Skeletal muscle tissue (tissue), 4 donors: Measurements from ENCODE around the gene SEC14L2. TPM values are rescaled to one million over a fixed set of nuclear protein-coding genes. Genes with fewer than 3 reads are reported as not detected.
"Not testable (repeated sequence)": the region's sequence is repeated elsewhere in the genome, so short reads cannot be mapped to it uniquely, and the experiment has no call there.

Experiments used
- H3K27ac ChIP-seq: one replicate; pipeline ENCODE4 v1.7.0; 2013; ENCODE audit warnings: mild to moderate bottlenecking, low read depth, low read length, inconsistent platforms
- H3K27me3 ChIP-seq, 3 donors: one replicate each; pipeline ENCODE4 v1.7.0; 2013; ENCODE audit warnings: low read length in 3 of 3; ENCODE audit not compliant: control insufficient read depth in 3 of 3, insufficient read depth in 3 of 3
- H3K36me3 ChIP-seq, 3 donors: one replicate each; pipeline ENCODE4 v1.7.0; 2013; ENCODE audit warnings: low read length in 3 of 3; ENCODE audit not compliant: control insufficient read depth in 3 of 3, insufficient read depth in 3 of 3
- H3K4me1 ChIP-seq, 3 donors: one replicate each; pipeline ENCODE4 v1.7.0; 2013; ENCODE audit warnings: low read length in 3 of 3, mild to moderate bottlenecking in 3 of 3; ENCODE audit not compliant: control insufficient read depth in 3 of 3, insufficient read depth in 3 of 3
- H3K4me3 ChIP-seq, 3 donors: one replicate each; pipeline ENCODE4 v1.7.0; 2013; ENCODE audit warnings: low read length in 3 of 3
- H3K9ac ChIP-seq, 3 donors: one replicate each; pipeline ENCODE4 v1.7.0; 2013; ENCODE audit warnings: low read length in 3 of 3, mild to moderate bottlenecking in 3 of 3, moderate library complexity in 2 of 3, low read depth in 1 of 3
- H3K9me3 ChIP-seq, 3 donors: one replicate each; pipeline ENCODE4 v1.7.0; 2013; ENCODE audit warnings: low read length in 3 of 3; ENCODE audit not compliant: control insufficient read depth in 3 of 3
- total RNA-seq: library from RNA; depleted of rRNA; stranded (reverse); fragments of >200 nt; gene quantifications from one replicate; pipeline ENCODE4 v1.2.3, GENCODE V29; 2014
- donor health status: Osteomylitis.

Gene SEC14L2
- total RNA-seq, 1 donor from 2014 or later, result 2.1 TPM

DNA sequence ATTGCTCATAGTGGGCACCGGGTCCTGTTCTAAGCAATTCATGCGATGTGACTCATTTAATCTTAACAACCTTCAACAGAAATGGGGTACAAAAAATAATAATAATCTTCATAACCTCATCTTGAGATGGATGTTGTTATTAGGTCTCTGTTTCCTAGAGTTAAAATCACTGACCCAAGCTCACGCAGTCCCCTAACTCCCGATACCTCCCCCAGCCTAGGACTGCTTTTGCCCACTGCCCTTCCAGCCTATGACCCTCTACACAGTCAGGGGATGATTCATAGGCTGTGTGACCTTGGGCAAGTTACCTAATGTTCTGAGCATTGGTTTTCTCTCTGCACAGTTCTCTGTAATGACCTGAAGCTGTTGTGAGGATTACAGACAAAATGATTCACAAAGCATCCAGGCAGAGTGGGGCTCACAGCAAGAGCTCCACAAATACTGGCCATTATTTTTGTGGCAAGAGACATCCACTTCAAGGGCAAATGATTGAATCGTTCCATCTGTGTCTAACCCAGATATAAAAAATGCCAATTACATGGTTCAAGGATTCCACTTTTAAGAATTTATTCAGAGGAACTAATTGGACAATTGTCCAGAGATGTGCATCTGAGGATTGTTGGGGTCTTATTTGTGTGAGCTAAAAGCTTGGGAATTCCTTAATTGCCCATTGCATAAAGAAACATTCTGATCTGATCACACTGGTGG, 48.8 kb downstream of the SEC14L2 start:
- Histone ChIP-seq H3K4me3 (no peak overlapping the region), H3K4me1 (no peaks in the 10 kb centered on the region), H3K9me3 (no peaks in the 10 kb centered on the region), H3K27me3 (peaks cover 8 to 12% (median 9%) of the 10 kb centered on the region in 3 donors), H3K27ac (no peak overlapping the region), H3K36me3 (no peaks in the 10 kb centered on the region), H3K9ac (no peak overlapping the region)

DNA sequence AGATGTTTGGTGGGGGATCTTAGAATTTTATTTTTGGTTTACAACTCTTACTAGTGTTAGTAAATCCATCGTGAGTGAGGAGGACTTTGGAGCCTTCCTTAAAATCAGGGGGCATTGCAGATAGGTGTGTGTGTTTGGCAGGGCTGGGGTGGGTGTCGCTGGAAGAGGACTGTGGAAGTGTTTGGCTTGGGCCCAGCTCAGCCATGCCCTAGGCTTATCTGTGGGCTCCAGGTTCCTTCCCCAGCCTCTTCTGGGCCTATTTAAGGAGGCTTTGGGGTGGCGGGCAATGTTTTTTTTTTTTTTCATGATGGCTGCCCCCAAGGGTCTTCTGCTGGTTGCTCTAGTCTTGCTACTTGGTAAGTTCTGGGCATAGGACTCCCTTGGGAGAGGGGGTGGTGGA, 50.8 kb downstream of the SEC14L2 start:
- Histone ChIP-seq H3K27ac (no peak overlapping the region), H3K27me3 (peaks cover 9 to 17% (median 15%) of the 10 kb centered on the region in 3 donors), H3K4me1 (no peaks in the 10 kb centered on the region), H3K9ac (no peak overlapping the region), H3K4me3 (no peak overlapping the region), H3K36me3 (no peaks in the 10 kb centered on the region), H3K9me3 (no peaks in the 10 kb centered on the region)

DNA sequence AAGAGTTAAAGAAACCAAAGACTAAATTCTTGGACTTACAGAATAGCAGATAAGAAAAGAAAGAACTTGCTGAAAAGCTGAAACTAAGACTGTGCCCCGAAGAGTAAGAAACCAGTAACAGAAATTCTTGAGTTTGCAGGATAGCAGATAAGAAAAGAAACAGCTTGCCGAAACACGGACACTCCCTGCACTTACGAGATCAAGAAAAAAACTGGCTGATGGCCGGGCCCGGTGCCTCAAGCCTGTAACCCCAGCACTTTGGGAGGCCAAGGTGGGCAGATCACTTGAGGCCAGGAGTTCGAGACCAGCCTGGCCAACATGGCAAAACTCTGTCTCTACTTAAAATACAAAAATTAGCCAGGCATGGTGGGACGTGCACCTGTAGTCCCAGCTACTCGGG, 54.7 kb downstream of the SEC14L2 start:
- not testable (repeated sequence) for H3K4me1 ChIP-seq, H3K27ac ChIP-seq, H3K36me3 ChIP-seq, H3K9ac ChIP-seq, H3K4me3 ChIP-seq, H3K9me3 ChIP-seq
- H3K27me3 ChIP-seq, result peaks cover 5 to 15% (median 11%) of the 10 kb centered on the region in 3 donors

DNA sequence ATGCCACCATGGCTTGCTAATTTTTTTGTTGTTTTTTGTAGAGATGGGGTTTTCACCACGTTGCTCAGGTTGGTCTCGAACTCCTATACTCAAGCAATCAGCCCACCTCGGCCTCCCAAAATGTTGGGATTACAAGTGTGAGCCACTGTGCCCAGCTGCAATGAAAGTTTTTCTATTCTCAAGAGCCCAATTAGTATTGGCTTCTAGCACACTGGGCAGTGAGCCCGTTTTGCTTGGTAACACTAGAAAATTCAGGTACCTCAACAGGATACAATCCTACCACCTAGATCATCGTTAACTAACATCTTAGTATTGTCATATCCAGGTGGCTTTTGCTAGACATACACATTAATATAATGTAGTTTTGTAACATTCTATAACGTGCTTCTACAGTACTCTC, 56.0 kb downstream of the SEC14L2 start:
- no peak overlapping the region for H3K4me3 ChIP-seq
- no peaks in the 10 kb centered on the region for H3K9me3 ChIP-seq
- no peaks in the 10 kb centered on the region for H3K36me3 ChIP-seq
- H3K27me3 ChIP-seq, result peaks cover 4 to 15% (median 11%) of the 10 kb centered on the region in 3 donors
- H3K4me1 ChIP-seq, result no peaks in the 10 kb centered on the region
- no peak overlapping the region for H3K9ac ChIP-seq
- H3K27ac ChIP-seq, result no peak overlapping the region

DNA sequence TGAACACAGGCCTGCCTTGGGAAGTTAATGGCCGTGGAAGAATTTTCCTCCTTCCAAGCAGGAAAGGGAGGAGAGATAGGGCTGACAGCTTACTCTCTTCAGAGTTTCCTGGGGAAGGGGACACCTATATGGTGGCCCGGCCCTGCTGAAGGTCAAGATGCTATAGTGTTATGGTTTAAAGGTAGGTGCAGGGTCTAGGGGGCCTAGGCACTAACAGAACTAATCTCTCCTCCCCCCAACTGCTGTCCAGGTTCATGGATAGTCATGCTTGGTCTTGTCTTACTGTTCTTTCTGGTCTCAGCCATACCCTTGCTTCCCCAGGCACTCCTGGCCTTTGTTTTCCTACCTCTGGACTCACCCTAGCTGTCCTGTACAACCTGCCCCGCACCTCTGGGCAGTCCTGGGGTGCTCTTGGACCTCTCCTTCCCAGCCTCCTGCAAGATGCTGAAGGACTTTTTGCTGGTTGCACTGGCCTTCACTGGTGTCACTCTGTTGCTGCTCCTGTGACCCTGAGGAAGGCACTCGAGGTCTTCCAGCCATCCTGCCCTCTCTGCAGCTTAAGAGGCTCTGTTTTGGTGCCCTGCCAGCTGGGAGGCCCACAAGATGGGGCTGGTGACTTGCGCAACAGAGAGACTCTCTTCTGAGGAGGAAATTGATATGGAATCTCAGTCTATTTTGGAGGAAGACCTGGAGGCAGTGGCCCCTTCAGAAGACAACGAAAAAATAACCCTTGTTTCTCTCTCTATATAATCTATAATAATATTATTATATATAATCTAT, 57.1 kb downstream of the SEC14L2 start:
- Histone ChIP-seq H3K27me3 (peaks cover 9 to 19% (median 15%) of the 10 kb centered on the region in 3 donors), H3K4me3 (no peak overlapping the region), H3K9ac (no peak overlapping the region), H3K36me3 (no peaks in the 10 kb centered on the region), H3K4me1 (no peaks in the 10 kb centered on the region), H3K9me3 (no peaks in the 10 kb centered on the region), H3K27ac (no peak overlapping the region)

DNA sequence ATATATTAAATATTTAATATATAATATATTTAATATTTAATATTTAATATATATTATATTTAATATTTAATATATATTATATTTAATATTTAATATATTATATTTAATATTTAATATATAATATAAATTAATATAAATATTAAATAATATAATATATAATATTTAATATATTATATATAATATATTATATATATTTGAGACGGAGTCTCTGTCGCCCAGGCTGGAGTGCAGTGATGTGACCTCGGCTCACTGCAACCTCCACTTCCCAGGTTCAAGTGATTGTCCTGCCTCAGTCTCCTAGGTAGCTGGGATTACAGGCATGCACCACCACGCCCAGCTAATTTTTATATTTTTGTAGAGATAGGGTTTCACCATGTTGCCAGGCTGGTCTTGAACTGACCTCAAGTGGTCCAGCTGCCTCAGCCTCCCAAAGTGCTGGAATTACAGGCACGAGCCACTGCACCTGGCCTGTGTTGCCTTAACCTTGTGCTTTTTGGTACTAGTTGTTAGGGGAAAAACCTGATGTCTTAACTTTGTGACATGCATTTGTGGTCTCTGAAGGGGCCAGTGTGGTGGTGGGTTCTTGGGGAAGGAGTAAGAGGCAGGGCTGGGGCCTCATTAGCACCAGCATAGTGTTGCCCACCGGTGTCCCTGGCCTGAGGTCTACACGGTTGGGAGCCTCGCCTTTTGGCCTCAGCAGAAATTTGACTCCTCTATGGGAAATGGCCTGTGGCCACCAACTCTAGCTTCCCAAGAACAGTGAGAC, 58.4 kb downstream of the SEC14L2 start:
- Histone ChIP-seq H3K9ac (no peak overlapping the region), H3K36me3 (no peaks in the 10 kb centered on the region), H3K9me3 (no peaks in the 10 kb centered on the region), H3K4me1 (no peaks in the 10 kb centered on the region), H3K27me3 (peaks cover 9 to 22% (median 20%) of the 10 kb centered on the region in 3 donors), H3K4me3 (no peak overlapping the region), H3K27ac (no peak overlapping the region)

DNA sequence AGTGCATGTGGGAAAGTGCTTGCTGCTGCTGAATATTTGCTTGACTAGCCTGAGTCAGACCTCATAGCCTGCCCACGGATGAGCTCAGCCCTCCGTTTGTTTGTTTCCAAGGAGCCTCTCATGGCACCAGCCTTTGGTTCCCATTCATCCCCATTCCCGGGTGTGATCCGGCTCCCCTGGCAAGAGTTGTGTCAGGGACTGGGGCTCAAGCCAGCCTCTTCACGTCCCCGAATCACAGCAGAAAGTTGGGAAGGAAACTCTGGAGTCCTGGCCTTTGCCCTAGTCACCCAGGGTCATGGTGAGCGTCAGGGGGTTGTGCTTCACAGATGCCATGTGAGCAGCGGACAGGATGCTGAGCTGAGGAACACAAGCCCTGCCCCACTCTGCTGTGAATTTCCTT, 61.2 kb downstream of the SEC14L2 start:
- Histone ChIP-seq H3K27me3 (peaks cover 5 to 22% (median 17%) of the 10 kb centered on the region in 3 donors), H3K36me3 (no peaks in the 10 kb centered on the region), H3K9me3 (no peaks in the 10 kb centered on the region), H3K9ac (no peak overlapping the region), H3K4me3 (no peak overlapping the region), H3K27ac (no peak overlapping the region), H3K4me1 (no peaks in the 10 kb centered on the region)

DNA sequence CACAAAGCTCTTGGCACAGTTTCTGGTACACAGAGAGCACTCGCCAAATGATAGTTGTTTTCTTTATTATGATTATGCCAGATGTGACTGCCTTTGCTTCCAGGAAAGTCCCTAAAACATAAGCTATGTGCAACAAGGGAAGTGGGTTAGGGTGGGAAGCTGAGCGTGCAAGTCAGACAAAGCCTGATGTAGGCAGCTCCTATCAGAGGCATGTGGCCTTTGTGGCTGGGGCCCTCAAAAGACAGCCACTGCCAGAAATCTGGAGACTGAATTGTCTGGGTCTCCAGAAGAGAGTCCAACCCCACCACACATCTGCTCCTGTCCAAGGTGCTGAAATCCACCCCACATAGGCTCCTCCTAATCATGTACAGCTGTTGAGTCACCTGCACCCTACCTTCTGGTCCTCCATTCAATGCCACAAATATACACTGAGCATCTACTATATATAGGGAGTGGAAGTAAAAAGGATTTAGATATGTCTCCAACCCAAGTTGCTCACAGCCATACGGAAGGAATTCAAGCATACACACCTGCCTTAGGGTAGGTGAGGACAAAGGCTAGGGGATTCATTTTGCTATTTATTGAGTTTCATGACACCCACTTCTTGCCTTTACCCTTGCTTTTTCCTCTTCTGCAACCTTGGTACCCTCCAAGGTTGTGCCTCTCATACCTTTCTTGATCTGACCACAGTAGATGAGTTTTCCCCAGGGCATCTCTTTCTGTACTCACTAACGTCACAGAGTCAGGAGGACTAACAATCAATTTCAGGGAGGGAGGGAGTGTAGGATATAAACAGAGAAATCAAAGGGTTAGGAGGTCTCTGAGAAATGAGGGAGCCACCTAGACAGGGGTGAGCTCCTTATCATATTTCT, 62.6 kb downstream of the SEC14L2 start:
- Histone ChIP-seq H3K9me3 (no peaks in the 10 kb centered on the region), H3K36me3 (no peaks in the 10 kb centered on the region), H3K27me3 (peaks cover 5 to 16% (median 14%) of the 10 kb centered on the region in 3 donors), H3K4me3 (no peak overlapping the region), H3K9ac (no peak overlapping the region), H3K27ac (no peak overlapping the region), H3K4me1 (no peaks in the 10 kb centered on the region)

DNA sequence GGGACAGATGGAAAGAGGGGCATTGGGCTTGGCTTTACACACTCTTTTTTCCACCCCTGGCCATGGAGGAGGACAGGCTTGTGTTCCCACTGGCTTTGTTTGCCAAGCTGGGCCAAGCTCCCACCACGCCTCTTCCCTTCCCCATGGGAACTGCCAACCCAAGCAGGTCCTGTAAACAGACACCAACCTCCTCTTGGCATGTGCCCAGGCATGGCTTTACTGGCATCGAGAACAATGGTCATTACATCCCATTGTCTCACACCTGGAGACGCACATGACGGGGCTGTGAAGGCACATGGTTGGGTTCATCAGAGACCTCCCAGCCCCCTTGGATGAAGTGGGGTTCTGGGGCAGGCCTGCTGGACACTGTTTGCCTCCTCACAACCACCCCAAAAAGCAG, 63.3 kb downstream of the SEC14L2 start:
- Histone ChIP-seq H3K9ac (no peak overlapping the region), H3K4me3 (no peak overlapping the region), H3K9me3 (no peaks in the 10 kb centered on the region), H3K27me3 (peaks cover 5 to 16% (median 14%) of the 10 kb centered on the region in 3 donors), H3K36me3 (no peaks in the 10 kb centered on the region), H3K4me1 (no peaks in the 10 kb centered on the region), H3K27ac (no peak overlapping the region)
